HG03280 (cell line): ENCODE data around the gene ABI3BP.

Experiments
- ATAC-seq: cut with Tn5 transposase; IDR thresholded peaks from one replicate; pipeline ENCODE4 v1.9.1; 2021; ENCODE audit warnings: mild to moderate bottlenecking, moderate library complexity; ENCODE audit not compliant: unreplicated experiment

ABI3BP gene

DNA sequence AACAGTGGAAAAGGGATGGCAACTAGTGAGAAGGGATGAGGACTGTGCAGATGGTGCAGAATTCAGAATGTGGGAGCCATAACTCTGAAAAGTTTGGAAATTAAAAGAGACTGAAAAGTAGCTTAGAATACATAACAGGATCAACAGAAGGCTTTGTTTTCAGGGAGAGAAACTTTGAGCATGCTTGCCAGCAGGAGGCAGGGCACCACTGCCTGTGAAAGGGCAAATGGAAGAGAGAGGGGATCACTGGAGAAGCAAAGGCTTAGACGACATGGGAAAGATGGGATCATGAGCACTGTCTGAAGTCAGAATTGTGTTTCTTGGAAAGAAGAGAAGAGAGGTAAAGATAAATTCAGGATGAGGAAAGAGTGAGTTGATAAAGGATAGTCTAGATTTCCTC, 99.6 kb downstream of the ABI3BP start:
- ATAC-seq: no peak

DNA sequence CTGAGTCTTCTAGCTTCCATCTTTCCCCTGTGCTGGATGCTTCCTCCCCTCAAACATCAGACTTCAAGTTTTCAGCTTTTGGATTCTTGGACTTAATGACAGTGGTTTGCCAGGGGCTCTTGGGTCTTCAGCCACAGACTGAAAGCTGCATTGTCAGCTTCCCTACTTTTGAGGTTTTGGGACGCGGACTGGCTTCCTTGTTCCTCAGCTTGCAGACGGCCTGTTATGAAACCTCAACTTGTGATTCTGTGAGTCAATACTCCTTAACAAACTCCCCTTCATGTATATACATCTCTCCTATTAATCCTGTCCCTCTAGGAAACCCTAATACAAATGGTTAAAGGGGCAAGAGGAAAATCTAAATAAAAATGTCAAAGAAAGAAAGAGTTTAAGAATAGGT, 100.1 kb downstream of the ABI3BP start:
- ATAC-seq: no peak

DNA sequence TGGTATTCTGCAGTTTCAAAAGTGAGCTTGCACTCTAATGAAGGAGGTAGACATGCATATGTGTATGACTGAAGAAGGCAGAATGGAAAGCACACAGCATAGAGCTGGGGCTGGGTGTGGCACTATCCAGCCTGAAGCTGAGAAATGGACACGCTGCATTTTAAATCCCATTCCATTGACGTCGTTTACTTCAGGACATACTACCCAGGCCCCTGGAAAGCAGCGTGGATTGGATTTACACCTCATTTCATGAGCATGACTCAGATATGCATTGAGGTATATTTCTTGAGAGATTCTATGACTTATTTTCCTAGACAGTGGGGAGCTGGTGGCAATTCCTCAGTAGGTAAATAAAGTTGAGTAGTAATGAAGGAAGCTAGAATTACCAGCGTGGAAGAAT, 101.4 kb downstream of the ABI3BP start:
- ATAC-seq: no peak

GRCh38 chr3:100891033-100891432, 102.2 kb downstream of the ABI3BP start:
- no peak for ATAC-seq

DNA sequence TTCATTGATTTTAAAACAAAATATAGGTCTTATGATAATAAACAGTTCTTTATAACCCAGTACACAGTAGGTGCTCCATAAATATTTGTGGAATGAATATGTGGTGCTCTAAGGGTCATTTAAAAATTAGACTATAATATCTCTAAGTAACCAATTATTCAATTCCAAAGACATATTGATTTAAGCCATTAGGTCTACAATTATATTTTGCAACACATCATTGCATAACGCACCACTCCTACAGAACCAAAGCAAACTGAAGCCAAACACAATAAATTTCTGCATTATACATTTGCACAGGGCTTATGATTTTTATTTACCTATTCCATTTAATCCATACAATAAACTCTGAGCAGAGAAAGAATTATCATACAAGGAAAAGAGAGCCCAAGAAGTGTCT, 104.3 kb downstream of the ABI3BP start:
- ATAC-seq: no peak

DNA sequence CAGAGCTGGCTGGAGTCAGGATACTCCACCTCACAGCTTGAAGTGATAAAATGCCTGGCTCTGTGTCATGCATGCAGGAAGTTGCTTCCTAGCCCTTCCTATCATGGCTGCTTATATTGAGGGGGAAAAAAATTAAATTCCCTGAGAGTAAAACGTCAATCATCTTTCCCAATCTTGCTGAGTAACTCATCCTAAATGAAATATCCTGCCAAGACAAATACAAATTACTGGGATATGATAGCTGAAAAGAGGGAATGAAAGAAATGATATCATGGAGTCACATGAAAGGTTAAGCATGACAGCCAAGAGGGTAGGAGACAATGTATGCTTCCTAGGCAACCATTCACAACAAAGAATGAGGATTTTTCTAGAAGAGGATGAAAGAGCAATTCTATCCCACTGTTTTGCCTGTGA, 110.6 kb downstream of the ABI3BP start:
- ATAC-seq: no peak

GRCh38 chr3:100880845-100881244, 112.4 kb downstream of the ABI3BP start:
- no peak for ATAC-seq

- no peak for ATAC-seq
Observed at GRCh38 chr3:100880072-100880471, 113.1 kb downstream of the ABI3BP start.

DNA sequence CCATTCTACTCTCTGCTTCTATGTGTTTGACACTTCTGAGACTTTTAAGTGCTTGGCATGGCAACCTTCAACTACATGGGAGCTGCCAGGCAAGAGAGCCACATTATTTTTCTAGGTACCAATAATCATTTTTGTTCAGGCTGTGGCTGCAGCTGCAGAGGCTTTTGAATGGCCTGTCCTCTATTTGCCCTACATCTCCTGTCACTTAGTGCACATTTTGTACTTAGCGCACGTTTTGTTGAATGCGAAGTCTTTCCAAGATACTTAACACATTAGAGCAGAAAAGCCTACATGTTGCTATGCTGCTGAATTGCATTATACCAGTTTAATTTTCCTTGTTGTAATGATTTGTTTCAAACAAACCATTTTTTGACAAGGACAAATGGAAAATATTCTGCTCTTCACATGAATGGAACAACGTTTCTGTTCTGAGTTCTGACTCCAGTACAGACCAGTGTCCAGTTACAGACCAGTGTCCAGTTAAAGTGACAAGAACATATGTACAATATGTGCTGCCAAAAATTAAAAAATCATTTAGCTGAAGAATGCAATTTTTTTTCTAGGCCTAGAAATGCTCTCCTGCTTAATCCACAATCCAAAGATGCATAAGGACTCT, 113.9 kb downstream of the ABI3BP start:
- no peak for ATAC-seq

- no peak for ATAC-seq
Observed at GRCh38 chr3:100877286-100877685, 115.9 kb downstream of the ABI3BP start.

DNA sequence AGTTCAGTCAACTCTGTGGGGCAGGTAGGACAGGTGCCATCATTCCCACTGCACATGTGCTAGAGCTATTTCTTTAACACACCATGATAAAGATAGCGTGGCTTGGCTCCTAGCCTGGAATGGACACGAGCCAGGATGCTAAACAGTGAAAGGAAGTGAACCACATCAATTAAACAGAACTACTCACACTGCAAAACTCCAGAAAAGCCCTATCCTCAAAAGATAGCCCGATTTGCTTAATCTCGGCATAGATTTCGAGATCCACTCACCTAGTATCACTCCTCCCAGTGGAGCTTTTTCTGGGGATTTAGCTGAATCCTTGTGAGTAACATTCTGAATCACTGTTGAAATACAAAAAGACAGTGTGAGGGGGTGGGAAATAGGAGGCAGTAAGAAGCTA, 118.0 kb downstream of the ABI3BP start:
- ATAC-seq: no peak

GRCh38 chr3:100873611-100874010, 119.6 kb downstream of the ABI3BP start:
- ATAC-seq: no peak

GRCh38 chr3:100871306-100871705, 121.9 kb downstream of the ABI3BP start:
- no peak for ATAC-seq

- ATAC-seq: no peak
Observed at GRCh38 chr3:100869787-100870186, 123.4 kb downstream of the ABI3BP start.

- ATAC-seq: no peak
Observed at GRCh38 chr3:100868894-100869293, 124.3 kb downstream of the ABI3BP start.

DNA sequence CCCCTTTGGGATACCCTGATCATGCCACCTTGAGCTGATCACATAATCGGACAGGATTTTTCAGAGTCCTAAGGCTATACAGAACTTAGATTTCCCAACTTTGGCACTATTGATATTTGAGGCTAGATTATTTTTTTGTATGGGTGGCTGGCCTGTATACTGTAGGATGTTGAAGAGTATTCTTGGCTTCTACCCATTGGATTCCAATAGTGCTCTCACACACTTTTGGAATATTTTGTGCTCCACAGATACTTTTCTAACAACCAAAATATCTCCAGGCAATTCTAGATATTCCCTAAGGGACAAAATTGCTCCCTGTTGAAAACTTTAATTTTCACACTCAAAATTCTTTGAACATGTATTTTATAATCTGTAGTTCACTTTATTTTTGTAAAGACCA, 125.1 kb downstream of the ABI3BP start:
- no peak for ATAC-seq

GRCh38 chr3:100865442-100865841, 127.8 kb downstream of the ABI3BP start:
- no peak for ATAC-seq

GRCh38 chr3:100864471-100865250, 128.6 kb downstream of the ABI3BP start:
- no peak for ATAC-seq

DNA sequence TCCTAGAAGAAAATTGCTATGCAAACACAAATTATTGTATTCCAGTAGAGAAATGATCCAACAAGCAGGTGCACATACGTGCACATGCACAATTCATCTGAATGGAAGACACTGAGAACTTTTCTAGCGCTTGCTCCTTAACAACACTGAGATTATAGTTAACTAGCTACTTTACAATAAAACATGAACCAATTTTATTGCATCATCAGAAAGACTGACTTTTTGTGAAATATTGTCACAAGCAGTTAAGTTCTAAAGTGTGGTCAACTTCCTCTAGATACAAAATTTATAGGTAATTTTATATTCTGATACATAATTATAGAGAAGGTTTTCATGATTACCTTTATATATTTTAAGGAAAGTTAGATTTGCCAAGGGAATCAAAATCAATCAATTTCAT, 135.4 kb downstream of the ABI3BP start:
- no peak for ATAC-seq

DNA sequence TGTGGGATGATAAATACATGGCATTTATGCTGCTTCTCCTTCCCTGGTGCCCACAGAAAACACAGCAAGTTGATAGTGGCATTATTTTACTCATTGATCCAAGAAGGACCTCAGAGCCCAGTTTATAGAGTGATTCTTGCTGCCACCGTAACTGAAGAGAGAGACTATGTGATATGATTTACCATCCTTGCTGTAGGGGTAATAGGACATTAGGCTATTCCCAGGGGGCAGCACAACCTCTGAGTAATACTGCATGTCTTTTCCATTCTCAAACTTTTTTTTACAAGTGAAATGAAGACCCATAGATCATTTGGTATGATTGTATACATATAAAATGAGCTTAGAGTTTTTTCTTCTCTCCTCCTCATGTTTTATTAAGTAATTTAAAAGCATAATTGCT, 136.4 kb downstream of the ABI3BP start:
- no peak for ATAC-seq

- no peak for ATAC-seq
Observed at GRCh38 chr3:100852840-100853239, 140.4 kb downstream of the ABI3BP start.

DNA sequence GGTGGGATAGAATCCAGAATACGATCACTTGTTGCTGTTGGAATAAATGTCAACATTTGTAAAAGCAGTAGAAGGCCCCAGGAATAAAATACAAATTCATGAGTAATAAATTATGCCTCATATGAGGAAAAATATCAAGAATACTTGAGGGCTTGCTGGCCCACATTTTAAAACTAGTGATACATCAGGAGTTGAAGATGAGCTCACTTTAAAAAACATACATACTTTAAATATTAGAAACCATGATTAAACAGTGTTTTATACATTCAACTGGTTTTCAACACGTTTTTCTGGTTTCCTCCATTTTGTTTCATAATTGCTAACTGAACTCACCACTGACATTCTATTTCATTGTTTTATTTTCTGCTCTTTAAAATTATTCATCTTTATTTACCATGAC, 142.5 kb downstream of the ABI3BP start:
- no peak for ATAC-seq

- no peak for ATAC-seq
Observed at GRCh38 chr3:100850156-100850555, 143.1 kb downstream of the ABI3BP start.
